Measurements from ENCODE around the gene TIMM10.

The TIMM10 gene

GRCh38 chr11:57482782-57483561 is 47.6 kb downstream of the TIMM10 start:
- DNase-seq (ENCODE audit: low spot score): no peak

GRCh38 chr11:57481915-57482781 is 48.4 kb downstream of the TIMM10 start:
- no peak for DNase-seq (ENCODE audit: low spot score)

DNA sequence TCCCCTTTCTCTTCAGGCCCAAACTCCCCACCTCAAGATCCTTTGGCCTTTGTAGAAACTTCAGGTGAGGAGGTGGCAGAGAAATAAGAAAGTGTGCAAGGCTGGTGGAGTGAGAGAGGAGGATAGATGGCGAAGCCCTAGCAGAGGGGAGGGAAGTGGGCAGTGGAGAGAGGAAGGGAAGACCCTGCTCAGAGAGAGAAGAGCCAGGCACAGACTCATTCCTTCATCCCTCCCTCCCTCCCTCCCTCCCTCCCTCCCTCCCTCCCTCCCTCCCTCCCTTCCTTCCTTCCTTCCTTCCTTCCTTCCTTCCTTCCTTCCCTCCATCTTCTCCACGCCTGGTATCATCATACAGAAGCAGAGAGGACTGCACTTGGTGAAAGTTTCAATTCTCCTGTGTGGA is 49.2 kb downstream of the TIMM10 start:
- DNase-seq (ENCODE audit: low spot score): no peak

- DNase-seq (ENCODE audit: low spot score): peak; percentile 68
These were observed 50.0 kb downstream of the TIMM10 start for GRCh38 chr11:57480409-57481137.

DNA sequence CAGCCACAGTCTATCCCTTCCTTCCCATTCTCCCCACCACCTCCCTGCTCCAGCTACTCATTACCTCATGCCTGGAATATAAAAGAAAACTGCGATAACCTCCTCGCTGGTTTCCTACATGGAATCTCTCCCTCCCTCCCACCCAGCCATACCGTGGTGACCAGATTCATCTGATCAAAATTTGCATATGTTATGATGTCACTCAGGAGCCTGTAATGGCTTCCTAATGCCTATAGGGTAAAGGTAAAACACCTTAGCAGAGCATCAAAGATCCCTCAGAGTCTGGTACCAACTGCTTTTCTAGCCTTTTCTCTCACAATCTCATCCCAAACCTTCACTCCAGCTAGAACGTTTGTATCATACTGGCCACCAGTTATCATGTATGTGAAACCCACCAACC is 50.6 kb downstream of the TIMM10 start:
- DNase-seq (ENCODE audit: low spot score): peak; percentile 32

DNA sequence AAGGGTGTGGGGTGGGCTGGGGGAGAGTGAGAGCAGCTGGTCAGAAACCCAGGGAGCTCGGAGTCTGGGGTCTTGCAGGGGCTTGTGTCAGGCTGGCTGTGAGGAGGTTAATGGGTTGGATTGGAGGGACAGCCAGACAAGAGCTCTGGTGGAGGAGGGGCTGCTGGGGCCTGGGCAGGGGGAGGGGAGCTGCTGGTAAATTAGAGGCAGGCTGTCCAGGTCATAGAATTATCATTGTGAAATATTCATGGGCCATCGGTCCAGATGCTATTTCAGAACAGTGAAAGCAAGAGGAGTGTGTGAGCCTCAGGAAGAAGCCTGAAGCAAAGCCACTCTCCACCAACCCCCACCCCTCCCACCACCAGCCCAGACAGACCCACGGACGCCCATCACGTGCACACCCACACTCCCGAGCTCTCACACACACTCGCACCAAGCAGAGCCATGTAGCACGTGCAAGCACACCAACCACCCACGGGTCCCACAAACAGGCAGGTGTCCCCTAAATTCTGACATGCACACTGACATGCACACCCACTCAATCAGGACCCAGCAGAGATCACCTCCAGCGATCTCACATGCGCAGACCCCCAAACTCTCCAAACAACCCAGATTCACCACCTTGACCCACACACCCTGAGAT is 51.4 kb downstream of the TIMM10 start:
- no peak for DNase-seq (ENCODE audit: low spot score)

Data from SW480 (cell line).